ENCODE measurements around the gene HCN3. TPM values are rescaled to one million over a fixed set of nuclear protein-coding genes. Genes with fewer than 3 reads are reported as not detected.

The HCN3 gene
- total RNA-seq, 4 donors from 2014 or later: 13.0 to 34.0 (median 22.2) TPM

DNA sequence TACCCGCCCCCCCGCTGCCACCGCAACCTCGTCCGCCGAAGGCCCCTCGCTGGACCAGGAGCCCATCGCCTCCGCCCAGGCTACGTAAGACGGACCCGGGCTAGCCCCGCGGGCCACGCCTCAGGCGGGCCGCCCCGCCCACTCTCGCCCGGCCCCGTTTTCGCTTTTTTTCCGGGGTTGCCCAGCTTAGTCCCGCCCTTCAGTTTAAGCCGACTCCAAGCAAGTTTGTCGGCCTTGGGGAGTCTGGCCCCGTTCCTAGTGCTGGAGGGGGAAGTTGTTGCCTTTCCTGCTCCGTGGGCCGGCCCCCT lies 46.4 kb downstream of the HCN3 start:
- intact Hi-C loops (cut with DNase I; ENCODE audit: low total_unique reads) (loop anchor here (2.0 to 5.0 kb wide), 2 partner anchors 46 to 73 kb away; partner anchors contain the start of gene HCN3), in situ Hi-C loops (cut with MboI; ENCODE audit: low pct_ligation_motif_present in 1 of 4, low pct_unique_long_range_greater_than_20kb in 1 of 4, low sequenced_read_pairs in 3 of 4) (loop anchor here (5.0 to 10.0 kb wide), 3 partner anchors 46 to 59 kb away; partner anchors contain the start of genes HCN3 (in 3 of the 4), CLK2 (in 2 of the 4) and SCAMP3 (in 1 of the 4))
- WGBS, 2 donors (ENCODE audit: low coverage in 1 of 2): 0% methylated on average over 28 of the region's 29 CpGs; no CpG with 5 or more reads in 1 of the 2 donors

DNA sequence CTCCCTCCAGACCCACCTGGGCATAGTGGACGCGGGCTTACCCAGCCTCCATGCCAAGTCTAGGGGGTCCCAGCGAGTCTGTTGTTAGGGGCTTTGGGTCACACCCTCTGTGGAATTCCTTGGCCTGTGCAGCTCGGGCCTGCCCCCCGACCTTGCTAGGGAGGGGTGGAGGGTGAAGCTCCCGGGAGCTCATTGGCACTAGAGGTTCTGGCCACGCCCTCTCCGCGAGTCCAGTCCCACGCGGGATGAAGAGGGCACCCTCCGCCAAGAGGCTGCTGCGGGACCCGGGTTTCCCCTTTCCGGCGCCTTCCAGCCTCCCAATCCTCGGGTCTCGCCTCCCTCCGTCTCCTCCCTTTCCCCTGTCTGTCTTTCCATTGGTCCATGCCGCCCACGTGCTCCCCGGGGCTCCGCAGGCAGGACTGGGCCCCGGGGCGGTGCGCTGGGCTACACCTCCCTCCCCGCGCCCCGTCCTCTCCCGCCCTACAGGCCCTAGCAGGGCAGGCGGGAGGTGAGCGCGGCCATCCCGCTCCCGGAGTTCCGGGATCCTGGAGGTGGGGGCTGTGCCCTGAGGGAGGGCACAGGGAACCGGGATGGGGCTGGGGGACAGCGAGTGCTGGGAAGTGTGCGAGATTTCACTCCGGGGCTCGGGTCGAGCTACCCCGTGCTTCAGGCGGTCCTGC lies 46.9 kb downstream of the HCN3 start:
- WGBS, 2 donors (ENCODE audit: low coverage in 1 of 2): 0% methylated on average over 38 of the region's 44 CpGs; no CpG with 5 or more reads in 1 of the 2 donors
- H3K4me3 ChIP-seq: peak overlapping the region; percentile 71 to 90 (median 81)
- H3K27me3 ChIP-seq: no peaks in the 10 kb centered on the region
- peak overlapping the region; percentile 98 to 100 (median 100) for H3K27ac ChIP-seq
- peak; percentile 94 to 97 (median 94) for TF ChIP-seq POLR2AphosphoS5 (IDR thresholded peaks at IDR 0.05)
- TF ChIP-seq POLR2A (IDR thresholded peaks at IDR 0.05): peak; percentile 94
- TF ChIP-seq, protein P1, sequence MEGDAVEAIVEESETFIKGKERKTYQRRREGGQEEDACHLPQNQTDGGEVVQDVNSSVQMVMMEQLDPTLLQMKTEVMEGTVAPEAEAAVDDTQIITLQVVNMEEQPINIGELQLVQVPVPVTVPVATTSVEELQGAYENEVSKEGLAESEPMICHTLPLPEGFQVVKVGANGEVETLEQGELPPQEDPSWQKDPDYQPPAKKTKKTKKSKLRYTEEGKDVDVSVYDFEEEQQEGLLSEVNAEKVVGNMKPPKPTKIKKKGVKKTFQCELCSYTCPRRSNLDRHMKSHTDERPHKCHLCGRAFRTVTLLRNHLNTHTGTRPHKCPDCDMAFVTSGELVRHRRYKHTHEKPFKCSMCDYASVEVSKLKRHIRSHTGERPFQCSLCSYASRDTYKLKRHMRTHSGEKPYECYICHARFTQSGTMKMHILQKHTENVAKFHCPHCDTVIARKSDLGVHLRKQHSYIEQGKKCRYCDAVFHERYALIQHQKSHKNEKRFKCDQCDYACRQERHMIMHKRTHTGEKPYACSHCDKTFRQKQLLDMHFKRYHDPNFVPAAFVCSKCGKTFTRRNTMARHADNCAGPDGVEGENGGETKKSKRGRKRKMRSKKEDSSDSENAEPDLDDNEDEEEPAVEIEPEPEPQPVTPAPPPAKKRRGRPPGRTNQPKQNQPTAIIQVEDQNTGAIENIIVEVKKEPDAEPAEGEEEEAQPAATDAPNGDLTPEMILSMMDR (IDR thresholded peaks at IDR 0.05): no peak
- in situ Hi-C loops (cut with MboI; ENCODE audit: low pct_ligation_motif_present in 1 of 4, low pct_unique_long_range_greater_than_20kb in 1 of 4, low sequenced_read_pairs in 3 of 4) (loop anchor here (5.0 to 10.0 kb wide), 3 partner anchors 47 to 59 kb away; partner anchors contain the start of genes HCN3 (in 3 of the 4), CLK2 (in 2 of the 4) and SCAMP3 (in 1 of the 4)), intact Hi-C loops (cut with DNase I; ENCODE audit: low total_unique reads) (loop anchor here (2.0 to 5.0 kb wide), 2 partner anchors 47 to 73 kb away; partner anchors contain the start of gene HCN3)
- DNase-seq: peak; percentile 96
- H3K9me3 ChIP-seq: no peaks in the 10 kb centered on the region
- H3K36me3 ChIP-seq: peaks cover 0 to 4% (median 0%) of the 10 kb centered on the region in 4 donors
- peaks cover 14 to 48% (median 38%) of the 10 kb centered on the region in 4 donors for H3K4me1 ChIP-seq

More for the DNA sequence above, 46.4 kb downstream of the HCN3 start:
- Histone ChIP-seq H3K4me3 (peak overlapping the region; percentile 71 to 90 (median 81)), H3K27ac (peak overlapping the region; percentile 98 to 100 (median 100)), H3K4me1 (peaks cover 14 to 48% (median 38%) of the 10 kb centered on the region in 4 donors), H3K36me3 (peaks cover 0 to 4% (median 0%) of the 10 kb centered on the region in 4 donors), H3K9me3 (no peaks in the 10 kb centered on the region), H3K27me3 (no peaks in the 10 kb centered on the region)
- TF ChIP-seq POLR2A (IDR thresholded peaks at IDR 0.05) (no peak), POLR2AphosphoS5 (IDR thresholded peaks at IDR 0.05) (peak in 2 of 3 donors; percentile 28 to 56)
- peak; percentile 95 for DNase-seq

DNA sequence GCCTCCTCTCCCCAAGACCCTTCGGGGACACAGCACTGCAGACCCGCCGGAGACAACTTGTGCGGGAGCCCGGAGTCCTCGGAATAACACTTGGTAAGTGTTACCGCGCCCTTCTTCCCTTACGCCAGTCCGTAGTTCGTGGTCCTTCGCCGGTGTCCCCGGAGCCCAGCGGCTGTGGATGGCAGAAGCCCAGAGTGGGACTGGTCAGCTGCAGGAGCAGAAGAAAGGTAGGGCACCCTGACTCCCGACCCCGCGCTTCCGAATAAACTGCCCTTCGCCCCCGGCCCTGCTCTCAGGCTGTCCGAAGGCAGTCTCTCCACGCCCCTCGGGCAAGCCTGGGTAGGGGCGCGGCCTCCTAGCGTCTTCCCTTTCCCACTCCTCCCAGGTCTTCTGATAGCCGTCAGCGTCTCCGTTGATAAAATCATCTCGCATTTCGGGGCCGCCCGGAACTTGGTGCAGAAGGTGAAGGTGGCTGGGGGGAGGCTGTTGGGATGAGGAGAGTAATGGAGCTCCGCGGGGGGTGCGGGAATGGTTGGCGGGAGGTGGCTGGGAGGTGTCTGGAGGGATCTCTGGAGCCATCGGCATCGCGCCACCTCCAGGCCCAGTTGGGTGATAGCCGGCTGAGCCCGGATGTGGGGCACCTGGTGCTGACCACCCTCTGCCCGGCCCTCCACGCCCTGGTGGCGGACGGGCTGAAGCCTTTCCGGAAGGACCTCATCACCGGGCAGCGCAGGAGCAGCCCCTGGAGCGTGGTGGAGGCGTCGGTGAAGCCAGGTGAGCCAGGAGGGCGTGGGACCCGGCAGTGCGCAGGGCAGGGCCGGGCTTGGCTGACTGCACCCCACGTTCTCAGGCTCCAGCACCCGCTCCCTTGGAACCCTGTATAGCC lies 47.7 kb downstream of the HCN3 start:
- in situ Hi-C loops (cut with MboI; ENCODE audit: low pct_ligation_motif_present in 1 of 4, low pct_unique_long_range_greater_than_20kb in 1 of 4, low sequenced_read_pairs in 3 of 4) (loop anchor here (5.0 to 25.0 kb wide), 4 partner anchors 48 to 262 kb away; partner anchors contain the start of genes HCN3 (in 3 of the 4), CLK2 (in 2 of the 4) and SCAMP3 (in 1 of the 4)), intact Hi-C loops (cut with DNase I; ENCODE audit: low total_unique reads) (loop anchor here (2.0 to 5.0 kb wide), 3 partner anchors 48 to 128 kb away; partner anchors contain the start of gene HCN3)
- Histone ChIP-seq H3K36me3 (peaks cover 0 to 4% (median 0%) of the 10 kb centered on the region in 4 donors), H3K4me1 (peaks cover 14 to 48% (median 38%) of the 10 kb centered on the region in 4 donors), H3K4me3 (peak overlapping the region; percentile 71 to 90 (median 81)), H3K27ac (peak overlapping the region; percentile 98 to 100 (median 100)), H3K9me3 (no peaks in the 10 kb centered on the region), H3K27me3 (no peaks in the 10 kb centered on the region)
- TF ChIP-seq EP300 (IDR thresholded peaks at IDR 0.05; ENCODE audit: low read depth) (no peak), POLR2AphosphoS5 (IDR thresholded peaks at IDR 0.05) (no peak), POLR2A (IDR thresholded peaks at IDR 0.05) (no peak)
- TF ChIP-seq, protein P1 (IDR thresholded peaks at IDR 0.05): peak; percentile 47 to 77 (median 55)
- WGBS, 2 donors (ENCODE audit: low coverage in 1 of 2): 5% methylated on average over 44 of the region's 59 CpGs; no CpG with 5 or more reads in 1 of the 2 donors
- peak; percentile 77 for DNase-seq

DNA sequence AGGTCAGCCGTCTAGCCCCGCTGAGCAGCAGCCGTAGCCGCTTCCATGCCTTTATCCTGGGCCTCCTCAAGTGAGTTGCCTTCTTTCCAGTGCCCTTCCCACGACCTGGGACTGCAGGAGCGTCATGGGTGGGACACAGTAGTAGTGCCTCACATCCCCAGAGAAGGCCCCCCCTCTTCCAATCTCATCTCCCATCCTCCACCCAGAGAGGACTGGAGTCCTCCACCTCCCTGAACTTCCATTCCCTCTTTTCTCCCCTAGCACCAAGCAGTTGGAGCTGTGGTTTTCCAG lies 48.3 kb downstream of the HCN3 start:
- H3K27ac ChIP-seq: peak overlapping the region; percentile 98 to 100 (median 100)
- TF ChIP-seq POLR2A (IDR thresholded peaks at IDR 0.05) (no peak), EP300 (IDR thresholded peaks at IDR 0.05; ENCODE audit: low read depth) (no peak), POLR2AphosphoS5 (IDR thresholded peaks at IDR 0.05) (no peak)
- TF ChIP-seq, protein P1 (IDR thresholded peaks at IDR 0.05): no peak
- 33 to 57% methylated on average over 2 to 6 of the region's 6 CpGs for WGBS, 2 donors (ENCODE audit: low coverage in 1 of 2)
- no peaks in the 10 kb centered on the region for H3K27me3 ChIP-seq
- intact Hi-C loops (cut with DNase I; ENCODE audit: low total_unique reads): loop anchor here (2.0 to 5.0 kb wide), 2 partner anchors 75 to 128 kb away; no protein-coding TSS in a partner anchor
- H3K9me3 ChIP-seq: no peaks in the 10 kb centered on the region
- H3K4me3 ChIP-seq: peak overlapping the region in 3 of 4 donors; percentile 71 to 90 (median 79)
- peaks cover 0 to 4% (median 0%) of the 10 kb centered on the region in 4 donors for H3K36me3 ChIP-seq
- no peak for DNase-seq
- H3K4me1 ChIP-seq: peaks cover 14 to 42% (median 33%) of the 10 kb centered on the region in 4 donors
- in situ Hi-C loops (cut with MboI; ENCODE audit: low pct_ligation_motif_present in 1 of 4, low pct_unique_long_range_greater_than_20kb in 1 of 4, low sequenced_read_pairs in 3 of 4): loop anchor here (10.0 to 25.0 kb wide), 3 partner anchors 51 to 262 kb away; partner anchors contain the start of genes CLK2 (in 2 of the 4), HCN3 (in 2 of the 4) and SCAMP3 (in 1 of the 4)

Measured in transverse colon (tissue), 4 donors.